ENCODE results near the gene NFIA.

GRCh38 chr1:61270107-61270506 lies 187.7 kb downstream of the NFIA start:
- no peak for TF ChIP-seq ZBTB10 (tag by site-specific recombination; IDR thresholded peaks at IDR 0.05)
- TF ChIP-seq, protein P1, sequence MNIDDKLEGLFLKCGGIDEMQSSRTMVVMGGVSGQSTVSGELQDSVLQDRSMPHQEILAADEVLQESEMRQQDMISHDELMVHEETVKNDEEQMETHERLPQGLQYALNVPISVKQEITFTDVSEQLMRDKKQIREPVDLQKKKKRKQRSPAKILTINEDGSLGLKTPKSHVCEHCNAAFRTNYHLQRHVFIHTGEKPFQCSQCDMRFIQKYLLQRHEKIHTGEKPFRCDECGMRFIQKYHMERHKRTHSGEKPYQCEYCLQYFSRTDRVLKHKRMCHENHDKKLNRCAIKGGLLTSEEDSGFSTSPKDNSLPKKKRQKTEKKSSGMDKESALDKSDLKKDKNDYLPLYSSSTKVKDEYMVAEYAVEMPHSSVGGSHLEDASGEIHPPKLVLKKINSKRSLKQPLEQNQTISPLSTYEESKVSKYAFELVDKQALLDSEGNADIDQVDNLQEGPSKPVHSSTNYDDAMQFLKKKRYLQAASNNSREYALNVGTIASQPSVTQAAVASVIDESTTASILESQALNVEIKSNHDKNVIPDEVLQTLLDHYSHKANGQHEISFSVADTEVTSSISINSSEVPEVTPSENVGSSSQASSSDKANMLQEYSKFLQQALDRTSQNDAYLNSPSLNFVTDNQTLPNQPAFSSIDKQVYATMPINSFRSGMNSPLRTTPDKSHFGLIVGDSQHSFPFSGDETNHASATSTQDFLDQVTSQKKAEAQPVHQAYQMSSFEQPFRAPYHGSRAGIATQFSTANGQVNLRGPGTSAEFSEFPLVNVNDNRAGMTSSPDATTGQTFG (tag by site-specific recombination; IDR thresholded peaks at IDR 0.05; ENCODE audit: borderline replicate concordance), result no peak
- no peak for TF ChIP-seq ZNF404 (tag by site-specific recombination; IDR thresholded peaks at IDR 0.05)
- no peak for TF ChIP-seq ZNF391 (tag by site-specific recombination; IDR thresholded peaks at IDR 0.05; ENCODE audit: borderline replicate concordance, low read depth)
- no peak for TF ChIP-seq ZNF692 (tag by site-specific recombination; IDR thresholded peaks at IDR 0.05)
- TF ChIP-seq, protein P2, sequence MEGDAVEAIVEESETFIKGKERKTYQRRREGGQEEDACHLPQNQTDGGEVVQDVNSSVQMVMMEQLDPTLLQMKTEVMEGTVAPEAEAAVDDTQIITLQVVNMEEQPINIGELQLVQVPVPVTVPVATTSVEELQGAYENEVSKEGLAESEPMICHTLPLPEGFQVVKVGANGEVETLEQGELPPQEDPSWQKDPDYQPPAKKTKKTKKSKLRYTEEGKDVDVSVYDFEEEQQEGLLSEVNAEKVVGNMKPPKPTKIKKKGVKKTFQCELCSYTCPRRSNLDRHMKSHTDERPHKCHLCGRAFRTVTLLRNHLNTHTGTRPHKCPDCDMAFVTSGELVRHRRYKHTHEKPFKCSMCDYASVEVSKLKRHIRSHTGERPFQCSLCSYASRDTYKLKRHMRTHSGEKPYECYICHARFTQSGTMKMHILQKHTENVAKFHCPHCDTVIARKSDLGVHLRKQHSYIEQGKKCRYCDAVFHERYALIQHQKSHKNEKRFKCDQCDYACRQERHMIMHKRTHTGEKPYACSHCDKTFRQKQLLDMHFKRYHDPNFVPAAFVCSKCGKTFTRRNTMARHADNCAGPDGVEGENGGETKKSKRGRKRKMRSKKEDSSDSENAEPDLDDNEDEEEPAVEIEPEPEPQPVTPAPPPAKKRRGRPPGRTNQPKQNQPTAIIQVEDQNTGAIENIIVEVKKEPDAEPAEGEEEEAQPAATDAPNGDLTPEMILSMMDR (tag by site-specific recombination; IDR thresholded peaks at IDR 0.05), result no peak

Data from HEK293 (cell line).